Measurements from ENCODE around the gene RHOBTB3.

RHOBTB3 gene

DNA sequence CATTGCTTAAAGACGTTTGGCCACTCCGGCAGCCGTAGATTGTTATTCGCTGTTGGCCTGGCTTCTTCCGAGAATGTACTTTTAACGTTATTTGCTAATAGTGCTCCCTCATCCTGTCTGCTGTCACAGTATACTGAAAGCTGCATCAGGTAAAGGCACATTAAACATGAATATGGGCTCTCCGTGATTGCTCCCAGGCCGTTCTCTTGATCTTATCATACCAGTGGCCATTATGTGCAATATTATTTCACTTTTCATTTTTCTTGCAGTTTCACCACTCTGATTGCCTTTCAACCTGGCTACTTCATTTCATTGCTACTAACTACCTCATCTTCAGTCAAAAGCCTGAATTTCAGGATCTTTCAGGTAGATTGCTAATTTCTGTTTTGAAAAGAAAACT lies 57.4 kb downstream of the RHOBTB3 start:
- DNase-seq (ENCODE audit: low read depth, low spot score): no peak

DNA sequence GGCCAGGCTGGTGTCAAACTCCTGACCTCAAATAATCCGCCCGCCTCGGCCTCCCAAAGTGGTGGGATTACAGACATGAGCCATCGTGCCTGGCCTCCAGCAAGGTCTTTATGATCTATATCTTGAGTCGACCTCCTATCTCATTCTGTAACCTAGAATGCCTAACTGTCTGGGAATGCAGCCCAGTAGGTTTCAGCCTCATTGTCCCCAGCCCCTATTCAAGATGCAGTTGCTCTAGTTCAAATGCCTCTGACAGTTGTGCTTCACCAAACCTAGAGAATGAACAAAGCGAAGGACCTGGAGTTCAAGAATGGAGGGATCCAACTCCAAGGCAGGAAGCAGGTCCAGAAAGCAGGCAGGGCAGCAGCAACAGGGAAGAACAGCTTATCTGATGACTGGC lies 60.6 kb downstream of the RHOBTB3 start:
- Histone ChIP-seq H3K27ac (no peak overlapping the region), H3K9ac (ENCODE audit: insufficient read length) (no peak overlapping the region), H3K9me3 (ENCODE audit: low read depth, low read length) (no peaks in the 10 kb centered on the region), H3K4me3 (no peak overlapping the region), H3K36me3 (ENCODE audit: insufficient read depth, low read length) (peaks cover 85% of the 10 kb centered on the region)
- TF ChIP-seq FOXP2 (optimal IDR thresholded peaks at IDR 0.05; ENCODE audit: control extremely low read depth, extremely low read length, insufficient read depth) (no peak), POLR2AphosphoS5 (IDR thresholded peaks at IDR 0.05; ENCODE audit: borderline replicate concordance, low read depth, low read length) (no peak), EZH2 (IDR thresholded peaks at IDR 0.05) (no peak)
- no peak for DNase-seq (ENCODE audit: low read depth, low spot score)

More for the DNA sequence above, 57.4 kb downstream of the RHOBTB3 start:
- TF ChIP-seq EZH2 (IDR thresholded peaks at IDR 0.05) (no peak), POLR2AphosphoS5 (IDR thresholded peaks at IDR 0.05; ENCODE audit: borderline replicate concordance, low read depth, low read length) (no peak), FOXP2 (optimal IDR thresholded peaks at IDR 0.05; ENCODE audit: control extremely low read depth, extremely low read length, insufficient read depth) (no peak)
- Histone ChIP-seq H3K9ac (ENCODE audit: insufficient read length) (no peak overlapping the region), H3K9me3 (ENCODE audit: low read depth, low read length) (no peaks in the 10 kb centered on the region), H3K4me3 (no peak overlapping the region), H3K36me3 (ENCODE audit: insufficient read depth, low read length) (peaks cover 88% of the 10 kb centered on the region), H3K27ac (no peak overlapping the region)

DNA sequence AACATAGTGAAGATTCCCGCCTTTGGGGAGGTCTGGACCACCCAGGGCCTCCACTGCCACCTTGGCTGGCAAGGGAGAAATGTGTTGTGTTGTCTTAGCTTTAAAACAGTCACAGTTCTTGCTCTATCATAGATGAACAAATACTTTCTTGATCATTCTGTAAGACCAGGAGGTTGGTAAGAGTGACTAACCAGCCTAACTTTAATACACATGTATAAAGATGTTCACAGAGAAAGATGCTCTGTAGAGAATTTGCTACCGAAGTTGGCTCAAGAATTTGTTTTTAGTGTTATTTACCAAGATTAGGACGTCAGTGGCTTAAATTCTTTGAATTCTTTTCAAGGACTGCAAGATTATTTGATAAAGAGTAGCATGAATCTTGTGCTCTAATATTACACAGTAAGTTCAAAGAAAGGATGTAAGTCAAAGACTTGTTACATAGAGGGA lies 63.0 kb downstream of the RHOBTB3 start:
- no peaks in the 10 kb centered on the region for H3K9me3 ChIP-seq (ENCODE audit: low read depth, low read length)
- no peak for DNase-seq (ENCODE audit: low read depth, low spot score)
- H3K4me3 ChIP-seq: no peak overlapping the region
- peaks cover 71% of the 10 kb centered on the region for H3K36me3 ChIP-seq (ENCODE audit: insufficient read depth, low read length)
- no peak overlapping the region for H3K27ac ChIP-seq
- no peak overlapping the region for H3K9ac ChIP-seq (ENCODE audit: insufficient read length)
- TF ChIP-seq POLR2AphosphoS5 (IDR thresholded peaks at IDR 0.05; ENCODE audit: borderline replicate concordance, low read depth, low read length) (no peak), FOXP2 (optimal IDR thresholded peaks at IDR 0.05; ENCODE audit: control extremely low read depth, extremely low read length, insufficient read depth) (no peak), EZH2 (IDR thresholded peaks at IDR 0.05) (no peak)

DNA sequence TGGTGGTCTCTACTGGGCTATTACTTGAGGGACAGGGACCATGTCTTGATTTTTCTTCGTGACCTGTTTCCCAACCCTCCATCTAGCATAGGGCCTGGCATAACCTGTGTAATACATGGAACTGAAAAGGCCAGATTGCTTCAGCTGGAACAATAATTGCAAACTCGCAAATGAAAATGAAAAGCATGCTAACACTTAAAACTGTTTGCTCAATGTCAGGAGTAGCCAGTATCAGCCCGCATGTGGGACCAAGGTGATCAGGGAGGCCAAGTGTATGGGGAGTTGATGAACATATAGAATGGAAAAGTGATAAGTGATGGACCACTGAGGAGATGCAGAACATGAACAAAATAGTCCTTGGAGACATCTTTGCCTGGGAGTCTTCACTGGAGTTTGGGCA lies 66.2 kb downstream of the RHOBTB3 start:
- DNase-seq (ENCODE audit: low read depth, low spot score): no peak
- no peak overlapping the region for H3K9ac ChIP-seq (ENCODE audit: insufficient read length)
- peaks cover 45% of the 10 kb centered on the region for H3K36me3 ChIP-seq (ENCODE audit: insufficient read depth, low read length)
- no peaks in the 10 kb centered on the region for H3K9me3 ChIP-seq (ENCODE audit: low read depth, low read length)
- H3K27ac ChIP-seq: no peak overlapping the region
- no peak for TF ChIP-seq FOXP2 (optimal IDR thresholded peaks at IDR 0.05; ENCODE audit: control extremely low read depth, extremely low read length, insufficient read depth)
- no peak for TF ChIP-seq POLR2AphosphoS5 (IDR thresholded peaks at IDR 0.05; ENCODE audit: borderline replicate concordance, low read depth, low read length)
- TF ChIP-seq EZH2 (IDR thresholded peaks at IDR 0.05): no peak
- no peak overlapping the region for H3K4me3 ChIP-seq

GRCh38 chr5:95798048-95798447 lies 66.9 kb downstream of the RHOBTB3 start:
- no peak for DNase-seq (ENCODE audit: low read depth, low spot score)
- no peak overlapping the region for H3K9ac ChIP-seq (ENCODE audit: insufficient read length)
- H3K4me3 ChIP-seq: no peak overlapping the region
- no peaks in the 10 kb centered on the region for H3K9me3 ChIP-seq (ENCODE audit: low read depth, low read length)
- peaks cover 40% of the 10 kb centered on the region for H3K36me3 ChIP-seq (ENCODE audit: insufficient read depth, low read length)
- no peak overlapping the region for H3K27ac ChIP-seq
- TF ChIP-seq EZH2 (IDR thresholded peaks at IDR 0.05) (no peak), FOXP2 (optimal IDR thresholded peaks at IDR 0.05; ENCODE audit: control extremely low read depth, extremely low read length, insufficient read depth) (no peak), POLR2AphosphoS5 (IDR thresholded peaks at IDR 0.05; ENCODE audit: borderline replicate concordance, low read depth, low read length) (no peak)

DNA sequence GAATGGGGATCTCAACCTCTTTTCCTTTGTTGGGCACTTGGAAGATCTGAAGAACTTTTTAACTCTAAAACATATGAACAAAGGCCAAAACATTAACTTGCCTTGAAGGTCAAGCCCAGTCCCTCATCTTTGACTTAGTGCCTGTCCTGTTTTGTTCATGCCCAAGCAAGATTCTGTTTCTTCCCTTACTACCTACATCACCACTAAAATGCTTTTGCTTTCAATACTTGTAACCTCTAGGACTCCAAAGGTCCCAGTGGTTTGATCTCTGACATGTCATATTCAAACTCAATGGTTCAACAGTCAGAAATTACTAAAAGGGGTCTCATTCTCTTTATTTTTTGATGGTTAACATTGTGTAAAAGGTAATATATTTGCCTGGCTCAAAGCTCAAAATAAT lies 67.4 kb downstream of the RHOBTB3 start:
- H3K9ac ChIP-seq (ENCODE audit: insufficient read length): no peak overlapping the region
- TF ChIP-seq EZH2 (IDR thresholded peaks at IDR 0.05) (no peak), FOXP2 (optimal IDR thresholded peaks at IDR 0.05; ENCODE audit: control extremely low read depth, extremely low read length, insufficient read depth) (no peak), POLR2AphosphoS5 (IDR thresholded peaks at IDR 0.05; ENCODE audit: borderline replicate concordance, low read depth, low read length) (no peak)
- H3K27ac ChIP-seq: no peak overlapping the region
- no peak overlapping the region for H3K4me3 ChIP-seq
- DNase-seq (ENCODE audit: low read depth, low spot score): no peak
- H3K36me3 ChIP-seq (ENCODE audit: insufficient read depth, low read length): peaks cover 35% of the 10 kb centered on the region
- no peaks in the 10 kb centered on the region for H3K9me3 ChIP-seq (ENCODE audit: low read depth, low read length)

DNA sequence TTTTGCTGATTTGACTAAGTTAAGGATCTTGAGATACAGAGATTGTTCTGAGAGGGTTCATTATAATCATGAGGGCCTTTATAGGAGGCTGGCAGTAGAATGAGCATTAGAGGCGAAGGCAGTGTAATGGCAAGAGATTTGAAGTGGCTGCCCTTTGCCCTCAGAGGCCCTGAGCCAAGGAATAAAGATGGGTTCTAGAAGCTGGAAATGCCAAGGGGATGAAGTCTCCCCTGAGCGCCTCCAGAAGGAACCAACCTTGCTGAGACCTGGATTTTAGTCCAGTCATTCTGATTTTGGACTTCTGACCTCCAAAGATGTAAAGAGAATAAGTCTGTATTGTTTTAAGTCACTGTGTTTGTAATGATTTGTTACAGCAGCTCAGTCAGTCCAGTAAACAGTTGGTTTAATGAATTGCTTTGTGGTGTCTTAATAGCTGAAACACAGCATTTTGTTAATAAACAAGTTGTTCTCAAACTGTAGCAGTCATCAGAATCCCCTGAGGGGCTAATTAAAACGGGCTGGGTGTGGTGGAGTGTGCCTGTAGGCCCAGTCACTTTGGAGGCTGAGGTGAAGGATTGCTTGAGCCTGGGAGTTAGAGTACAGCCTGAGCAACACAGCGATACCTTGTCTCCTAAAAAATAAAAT lies 68.2 kb downstream of the RHOBTB3 start:
- Histone ChIP-seq H3K4me3 (no peak overlapping the region), H3K9me3 (ENCODE audit: low read depth, low read length) (no peaks in the 10 kb centered on the region), H3K9ac (ENCODE audit: insufficient read length) (no peak overlapping the region), H3K27ac (no peak overlapping the region), H3K36me3 (ENCODE audit: insufficient read depth, low read length) (peaks cover 27% of the 10 kb centered on the region)
- no peak for TF ChIP-seq EZH2 (IDR thresholded peaks at IDR 0.05)
- no peak for TF ChIP-seq FOXP2 (optimal IDR thresholded peaks at IDR 0.05; ENCODE audit: control extremely low read depth, extremely low read length, insufficient read depth)
- TF ChIP-seq POLR2AphosphoS5 (IDR thresholded peaks at IDR 0.05; ENCODE audit: borderline replicate concordance, low read depth, low read length): no peak
- no peak for DNase-seq (ENCODE audit: low read depth, low spot score)

- H3K4me3 ChIP-seq: no peak overlapping the region
- H3K9me3 ChIP-seq (ENCODE audit: low read depth, low read length): no peaks in the 10 kb centered on the region
- no peak for DNase-seq (ENCODE audit: low read depth, low spot score)
- TF ChIP-seq POLR2AphosphoS5 (IDR thresholded peaks at IDR 0.05; ENCODE audit: borderline replicate concordance, low read depth, low read length): no peak
- TF ChIP-seq FOXP2 (optimal IDR thresholded peaks at IDR 0.05; ENCODE audit: control extremely low read depth, extremely low read length, insufficient read depth): no peak
- no peak for TF ChIP-seq EZH2 (IDR thresholded peaks at IDR 0.05)
- no peak overlapping the region for H3K27ac ChIP-seq
- H3K36me3 ChIP-seq (ENCODE audit: insufficient read depth, low read length): peaks cover 20% of the 10 kb centered on the region
- H3K9ac ChIP-seq (ENCODE audit: insufficient read length): no peak overlapping the region
Measured at GRCh38 chr5:95800553-95800952, 69.4 kb downstream of the RHOBTB3 start.

DNA sequence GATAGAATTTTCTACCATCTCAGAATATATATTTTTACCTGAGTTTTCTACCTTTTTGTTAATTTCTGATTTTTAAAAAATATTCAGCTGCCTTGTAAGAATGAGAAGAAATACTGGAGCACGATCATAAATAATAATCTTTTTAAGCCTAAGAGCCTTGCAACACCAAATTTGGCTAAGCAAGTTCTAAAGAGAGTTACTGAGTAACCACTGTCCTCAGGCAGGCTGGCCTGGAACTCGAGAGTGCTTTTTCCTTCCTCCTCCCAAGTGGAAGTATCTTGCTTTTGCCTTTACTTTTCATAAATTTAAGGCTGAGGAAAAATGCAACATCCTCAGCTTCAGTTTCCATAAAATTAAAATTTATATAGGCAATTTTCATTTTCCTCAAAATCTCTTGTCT lies 70.4 kb downstream of the RHOBTB3 start:
- Histone ChIP-seq H3K36me3 (ENCODE audit: insufficient read depth, low read length) (peaks cover 13% of the 10 kb centered on the region), H3K9ac (ENCODE audit: insufficient read length) (no peak overlapping the region), H3K27ac (peak overlapping the region; percentile 25; the same call in 1 of the 2 replicates), H3K4me3 (no peak overlapping the region), H3K9me3 (ENCODE audit: low read depth, low read length) (no peaks in the 10 kb centered on the region)
- DNase-seq (ENCODE audit: low read depth, low spot score): no peak
- TF ChIP-seq POLR2AphosphoS5 (IDR thresholded peaks at IDR 0.05; ENCODE audit: borderline replicate concordance, low read depth, low read length) (no peak), EZH2 (IDR thresholded peaks at IDR 0.05) (no peak), FOXP2 (optimal IDR thresholded peaks at IDR 0.05; ENCODE audit: control extremely low read depth, extremely low read length, insufficient read depth) (no peak)
